Stomach (tissue), 9 donors: Measurements from ENCODE around the gene KCNN3. TPM values are rescaled to one million over a fixed set of nuclear protein-coding genes. Genes with fewer than 3 reads are reported as not detected.

Experiments
- DNase-seq, 2 donors: peaks; one replicate each; pipeline versions ENCODE4 v3.0.0 to v3.0.0-alpha.2; 2013 to 2019
- H3K27ac ChIP-seq, 5 donors: fragments of 200-600 bp in 4 of 5; sonication (generic) in 4 of 5; one replicate each; pipeline ENCODE4 v1.5.1; 2013 to 2019; ENCODE audit warnings: mild to moderate bottlenecking in 1 of 5, moderate library complexity in 1 of 5
- H3K27me3 ChIP-seq, 3 donors: fragments of 200-600 bp; sonication (generic); one replicate each; pipeline ENCODE4 v1.5.1; 2017 to 2019; ENCODE audit warnings: mixed run types in 1 of 3
- H3K36me3 ChIP-seq, 4 donors: fragments of 200-600 bp; sonication (generic); 1 replicate in 3 of 4; 2 replicates in 1 of 4; pipeline ENCODE4 v1.5.1; 2016 to 2019
- H3K4me1 ChIP-seq, 4 donors: fragments of 200-600 bp; sonication (generic); one replicate each; pipeline ENCODE4 v1.5.1; 2016 to 2019
- H3K4me3 ChIP-seq, 4 donors: fragments of 200-600 bp; sonication (generic) in 3 of 4; one replicate each; pipeline ENCODE4 v1.5.1; 2016 to 2019; ENCODE audit warnings: mild to moderate bottlenecking in 1 of 4
- H3K9me3 ChIP-seq, 4 donors: fragments of 200-600 bp; sonication (generic); one replicate each; pipeline ENCODE4 v1.5.1; 2016 to 2019
- CTCF ChIP-seq, 7 experiments: fragments of 450-650 bp in 4 of 7; fragments of 200-600 bp in 3 of 7; sonication (generic) in 3 of 7; IDR thresholded peaks; one replicate each; pipeline ENCODE4 v1.5.1; 2016 to 2019; ENCODE audit warnings: antibody characterized with exemption in 7 of 7, control low read depth in 2 of 7, mild to moderate bottlenecking in 1 of 7
- EP300 ChIP-seq: sonication (generic); formaldehyde crosslinking; IDR thresholded peaks from one replicate; pipeline ENCODE4 v1.6.1; 2017; ENCODE audit warnings: antibody characterized with exemption
- POLR2A ChIP-seq, 4 donors: fragments of 450-650 bp; IDR thresholded peaks; one replicate each; pipeline ENCODE4 v1.6.1; 2016; ENCODE audit warnings: antibody characterized with exemption in 4 of 4, control low read depth in 2 of 4, mild to moderate bottlenecking in 1 of 4, moderate library complexity in 1 of 4
- POLR2AphosphoS5 ChIP-seq, 3 donors: sonication (generic); formaldehyde crosslinking; IDR thresholded peaks; one replicate each; pipeline ENCODE4 v1.6.1; 2016; ENCODE audit warnings: antibody characterized with exemption in 3 of 3
- WGBS, 5 donors: extraction: QIAGEN DNeasy Blood & Tissue Kit in 3 of 5; methylation state at CpG; one replicate each; pipeline versions ENCODE4 v1.1.5 to v1.1.7; 2013 to 2018; 5-methylcytosine and 5-hydroxymethylcytosine counted together
- intact Hi-C: fragments of 100-400 bp; cut with DNase I; formaldehyde crosslinking; loops from one replicate; pipeline ENCODE4 v1.15.1; 2023; ENCODE audit warnings: low total_unique reads
- polyA plus RNA-seq, 3 donors: library from polyadenylated mRNA; stranded (reverse); fragments of 200-250 nt; gene quantifications; one replicate each; pipeline ENCODE4 v1.2.3, GENCODE V29; 2013
- total RNA-seq, 5 donors: library from RNA; depleted of rRNA; stranded (reverse); fragments of >200 nt; gene quantifications; one replicate each; pipeline versions ENCODE4 v1.1.0 to v1.2.3, GENCODE V29; 2014 to 2016
- donor health status: healthy with polysubstance abuse.
- donor health status: Bipolar disorder and iron deficiency.
- donor health status: healthy.

KCNN3 gene
- total and polyA plus RNA-seq, 8 donors: 0.19 to 10.7 (median 2.3) TPM

GRCh38 chr1:154718566-154718965 lies 151.5 kb downstream of the KCNN3 start:
- H3K4me3 ChIP-seq: no peak overlapping the region
- H3K9me3 ChIP-seq: no peaks in the 10 kb centered on the region
- no peaks in the 10 kb centered on the region for H3K27me3 ChIP-seq
- no peaks in the 10 kb centered on the region for H3K36me3 ChIP-seq
- 93 to 97% (median 96%) methylated on average over 6 of the region's 6 CpGs for WGBS, 5 donors
- peaks cover 0 to 17% (median 6%) of the 10 kb centered on the region in 4 donors for H3K4me1 ChIP-seq
- TF ChIP-seq CTCF (IDR thresholded peaks at IDR 0.05): no peak
- no peak for TF ChIP-seq EP300
- no peak for TF ChIP-seq POLR2A (IDR thresholded peaks at IDR 0.05)
- no peak for TF ChIP-seq POLR2AphosphoS5 (IDR thresholded peaks at IDR 0.05)
- intact Hi-C loops: no loop called here
- no peak for DNase-seq
- H3K27ac ChIP-seq: no peak overlapping the region

- no peaks in the 10 kb centered on the region for H3K27me3 ChIP-seq
- TF ChIP-seq CTCF (IDR thresholded peaks at IDR 0.05) (no peak), POLR2A (IDR thresholded peaks at IDR 0.05) (no peak), POLR2AphosphoS5 (IDR thresholded peaks at IDR 0.05) (no peak), EP300 (no peak)
- no peak for DNase-seq
- 67 to 81% (median 75%) methylated on average over 7 of the region's 7 CpGs for WGBS, 5 donors
- H3K36me3 ChIP-seq: no peaks in the 10 kb centered on the region
- H3K4me3 ChIP-seq: no peak overlapping the region
- peaks cover 0 to 17% (median 6%) of the 10 kb centered on the region in 4 donors for H3K4me1 ChIP-seq
- H3K27ac ChIP-seq: peak overlapping the region in 1 of 5 donors; percentile 30
- no peaks in the 10 kb centered on the region for H3K9me3 ChIP-seq
- intact Hi-C loops: no loop called here
Observed at GRCh38 chr1:154717528-154717924, 152.6 kb downstream of the KCNN3 start.

GRCh38 chr1:154716614-154717527 lies 153.2 kb downstream of the KCNN3 start:
- WGBS, 5 donors: 51 to 62% (median 54%) methylated on average over 6 of the region's 6 CpGs
- H3K27ac ChIP-seq: peak overlapping the region in 2 of 5 donors; percentile 24 to 30
- H3K4me1 ChIP-seq: peaks cover 0 to 17% (median 6%) of the 10 kb centered on the region in 4 donors
- DNase-seq: no peak
- intact Hi-C loops: no loop called here
- H3K27me3 ChIP-seq: no peaks in the 10 kb centered on the region
- no peaks in the 10 kb centered on the region for H3K9me3 ChIP-seq
- H3K36me3 ChIP-seq: no peaks in the 10 kb centered on the region
- H3K4me3 ChIP-seq: no peak overlapping the region
- TF ChIP-seq EP300 (no peak), POLR2A (IDR thresholded peaks at IDR 0.05) (no peak), POLR2AphosphoS5 (IDR thresholded peaks at IDR 0.05) (no peak), CTCF (IDR thresholded peaks at IDR 0.05) (no peak)

GRCh38 chr1:154716011-154716410 lies 154.1 kb downstream of the KCNN3 start:
- peak in 1 of 2 donors; percentile 63 for DNase-seq
- Histone ChIP-seq H3K36me3 (no peaks in the 10 kb centered on the region), H3K9me3 (no peaks in the 10 kb centered on the region), H3K4me1 (peaks cover 0 to 17% (median 6%) of the 10 kb centered on the region in 4 donors), H3K27me3 (no peaks in the 10 kb centered on the region), H3K4me3 (no peak overlapping the region), H3K27ac (peak overlapping the region in 1 of 5 donors; percentile 24)
- intact Hi-C loops: no loop called here
- 59 to 68% (median 59%) methylated on average over 2 of the region's 2 CpGs for WGBS, 5 donors
- TF ChIP-seq POLR2AphosphoS5 (IDR thresholded peaks at IDR 0.05) (peak in 1 of 3 donors; percentile 6), EP300 (no peak)
